ENCODE results near the gene TEKT3. TPM values are rescaled to one million over a fixed set of nuclear protein-coding genes. Genes with fewer than 3 reads are reported as not detected.

The TEKT3 gene
- total RNA-seq, 6 experiments from 2014 or later = not detected

DNA sequence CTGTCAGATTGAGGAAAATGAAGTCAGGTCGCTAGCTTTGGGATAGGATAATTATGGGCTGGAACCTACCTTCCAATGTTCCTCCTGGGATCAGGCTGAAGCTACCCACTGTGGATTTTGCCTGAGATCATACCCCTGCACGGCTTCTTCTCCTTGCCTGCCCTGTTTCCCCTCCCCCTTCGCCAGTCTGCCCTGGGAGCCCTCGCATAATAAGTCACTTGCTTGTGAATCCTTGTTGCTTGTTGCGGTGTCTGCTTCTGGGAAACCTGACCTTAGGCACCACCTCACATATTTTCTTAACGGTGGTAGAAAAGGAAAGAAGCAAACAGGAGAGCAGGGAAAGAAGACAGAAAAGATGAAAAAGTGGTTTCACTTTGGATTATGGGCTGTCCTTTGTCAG, 63.0 kb downstream of the TEKT3 start:
- 14% methylated on average over 6 of the region's 6 CpGs for WGBS (ENCODE audit: insufficient coverage, low coverage, low lambda C conversion rate, missing lambda C conversion rate)
- H3K36me3 ChIP-seq = no peaks in the 10 kb centered on the region
- no peaks in the 10 kb centered on the region for H3K27me3 ChIP-seq
- intact Hi-C loops (cut with DNase I) = no loop called here
- no peak for ATAC-seq
- TF ChIP-seq, protein P1, sequence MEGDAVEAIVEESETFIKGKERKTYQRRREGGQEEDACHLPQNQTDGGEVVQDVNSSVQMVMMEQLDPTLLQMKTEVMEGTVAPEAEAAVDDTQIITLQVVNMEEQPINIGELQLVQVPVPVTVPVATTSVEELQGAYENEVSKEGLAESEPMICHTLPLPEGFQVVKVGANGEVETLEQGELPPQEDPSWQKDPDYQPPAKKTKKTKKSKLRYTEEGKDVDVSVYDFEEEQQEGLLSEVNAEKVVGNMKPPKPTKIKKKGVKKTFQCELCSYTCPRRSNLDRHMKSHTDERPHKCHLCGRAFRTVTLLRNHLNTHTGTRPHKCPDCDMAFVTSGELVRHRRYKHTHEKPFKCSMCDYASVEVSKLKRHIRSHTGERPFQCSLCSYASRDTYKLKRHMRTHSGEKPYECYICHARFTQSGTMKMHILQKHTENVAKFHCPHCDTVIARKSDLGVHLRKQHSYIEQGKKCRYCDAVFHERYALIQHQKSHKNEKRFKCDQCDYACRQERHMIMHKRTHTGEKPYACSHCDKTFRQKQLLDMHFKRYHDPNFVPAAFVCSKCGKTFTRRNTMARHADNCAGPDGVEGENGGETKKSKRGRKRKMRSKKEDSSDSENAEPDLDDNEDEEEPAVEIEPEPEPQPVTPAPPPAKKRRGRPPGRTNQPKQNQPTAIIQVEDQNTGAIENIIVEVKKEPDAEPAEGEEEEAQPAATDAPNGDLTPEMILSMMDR (IDR thresholded peaks at IDR 0.05) = no peak
- TF ChIP-seq POLR2A (IDR thresholded peaks at IDR 0.05) = no peak
- no peak overlapping the region for H3K4me3 ChIP-seq
- no peak for DNase-seq
- no peaks in the 10 kb centered on the region for H3K4me1 ChIP-seq
- no peak overlapping the region for H3K27ac ChIP-seq
- H3K9me3 ChIP-seq = no peaks in the 10 kb centered on the region

DNA sequence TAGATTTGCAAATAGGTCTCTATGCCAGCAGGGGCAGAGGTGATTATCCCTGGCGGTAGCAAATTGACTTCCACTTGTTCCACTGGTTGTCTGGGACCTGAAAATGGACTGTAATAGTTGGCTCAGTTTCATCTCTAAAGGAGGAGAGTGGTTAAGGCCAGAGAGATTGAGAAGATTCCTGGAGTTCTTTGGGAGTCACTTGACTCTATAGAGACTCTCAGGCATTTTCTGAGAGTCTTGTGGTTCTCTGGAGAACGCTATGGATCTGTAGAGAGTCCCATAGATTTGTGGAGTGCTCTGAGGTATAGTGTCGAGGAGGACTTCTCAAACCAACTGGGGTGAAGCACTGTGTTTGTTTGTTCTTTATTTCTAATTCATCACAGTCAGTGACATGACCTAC, 67.4 kb downstream of the TEKT3 start:
- H3K27me3 ChIP-seq = no peaks in the 10 kb centered on the region
- intact Hi-C loops (cut with DNase I) = loop anchor here in 1 of 2 donors (5.0 kb wide), 1 partner anchor 233 kb away; no protein-coding TSS in a partner anchor
- TF ChIP-seq, protein P1 (IDR thresholded peaks at IDR 0.05) = no peak
- no peak for TF ChIP-seq POLR2A (IDR thresholded peaks at IDR 0.05)
- H3K9me3 ChIP-seq = no peaks in the 10 kb centered on the region
- 63% methylated on average over 3 of the region's 3 CpGs for WGBS (ENCODE audit: insufficient coverage, low coverage, low lambda C conversion rate, missing lambda C conversion rate)
- no peak overlapping the region for H3K27ac ChIP-seq
- H3K36me3 ChIP-seq = no peaks in the 10 kb centered on the region
- DNase-seq (no peak), ATAC-seq (no peak)
- no peaks in the 10 kb centered on the region for H3K4me1 ChIP-seq
- H3K4me3 ChIP-seq = no peak overlapping the region

DNA sequence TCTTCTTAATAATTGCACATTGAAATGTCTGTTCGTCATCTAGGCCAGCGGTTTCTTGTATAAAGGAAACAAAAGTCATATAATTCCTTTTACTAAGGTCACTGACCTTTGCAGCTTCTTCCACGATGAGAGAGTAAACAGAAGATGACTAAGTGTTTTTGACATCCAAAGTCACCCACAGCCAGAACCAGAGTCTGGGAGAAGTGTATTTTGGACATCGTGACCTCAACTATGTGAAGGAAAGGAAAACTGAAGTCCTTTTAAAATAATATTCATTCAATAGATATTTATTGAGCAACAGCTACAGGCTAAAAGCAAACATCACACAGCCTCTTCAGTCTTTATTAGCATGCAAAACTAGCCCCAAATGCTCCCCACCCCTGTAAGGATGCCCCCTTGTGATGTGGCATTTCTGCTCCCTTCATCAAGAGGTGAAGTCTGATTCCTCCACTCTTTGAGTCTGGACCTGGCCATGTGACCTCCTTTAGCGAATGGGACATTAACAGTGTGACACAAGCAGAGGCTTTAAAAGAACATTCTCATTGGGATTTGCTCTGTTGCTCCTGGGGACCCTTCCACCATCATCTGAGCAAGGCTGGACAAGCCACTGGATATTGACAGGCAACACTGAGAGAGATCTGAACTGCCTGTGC, 68.1 kb downstream of the TEKT3 start:
- H3K27me3 ChIP-seq = no peaks in the 10 kb centered on the region
- ATAC-seq (peak in 2 of 4 donors; percentile 36 to 48), DNase-seq (no peak)
- WGBS (ENCODE audit: insufficient coverage, low coverage, low lambda C conversion rate, missing lambda C conversion rate) = 57% methylated on average over 5 of the region's 5 CpGs
- no peak overlapping the region for H3K27ac ChIP-seq
- H3K9me3 ChIP-seq = no peaks in the 10 kb centered on the region
- intact Hi-C loops (cut with DNase I) = loop anchor here in 1 of 2 donors (5.0 kb wide), 1 partner anchor 234 kb away; no protein-coding TSS in a partner anchor
- TF ChIP-seq POLR2A (IDR thresholded peaks at IDR 0.05) = no peak
- TF ChIP-seq, protein P1 (IDR thresholded peaks at IDR 0.05) = no peak
- H3K4me1 ChIP-seq = no peaks in the 10 kb centered on the region
- H3K36me3 ChIP-seq = no peaks in the 10 kb centered on the region
- no peak overlapping the region for H3K4me3 ChIP-seq

DNA sequence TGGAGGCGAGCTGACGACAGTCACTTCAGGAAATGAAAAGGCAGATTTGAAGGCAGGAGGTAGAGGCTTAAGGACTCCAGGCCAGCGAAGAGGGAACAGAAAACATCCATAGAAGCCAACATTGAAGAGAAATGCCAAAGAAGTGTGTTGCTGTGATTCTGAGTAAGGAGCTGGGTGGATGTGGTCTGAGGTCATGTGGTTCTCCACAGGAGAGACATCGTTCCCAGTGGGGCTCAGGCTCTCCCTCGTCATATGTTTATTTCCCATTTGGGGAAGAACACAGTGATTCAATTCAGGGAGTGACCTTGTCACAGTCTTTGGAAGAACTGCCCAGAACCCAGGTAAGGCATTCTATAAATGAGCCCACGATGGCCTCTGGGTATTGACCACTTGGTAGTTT, 69.7 kb downstream of the TEKT3 start:
- TF ChIP-seq, protein P1 (IDR thresholded peaks at IDR 0.05) = no peak
- TF ChIP-seq POLR2A (IDR thresholded peaks at IDR 0.05) = no peak
- Histone ChIP-seq H3K27ac (no peak overlapping the region), H3K27me3 (no peaks in the 10 kb centered on the region), H3K9me3 (no peaks in the 10 kb centered on the region), H3K4me1 (no peaks in the 10 kb centered on the region), H3K4me3 (no peak overlapping the region), H3K36me3 (no peaks in the 10 kb centered on the region)
- DNase-seq (no peak), ATAC-seq (no peak)
- WGBS (ENCODE audit: insufficient coverage, low coverage, low lambda C conversion rate, missing lambda C conversion rate) = 66% methylated on average over 6 of the region's 6 CpGs
- intact Hi-C loops (cut with DNase I) = loop anchor here in 1 of 2 donors (5.0 kb wide), 1 partner anchor 236 kb away; no protein-coding TSS in a partner anchor
